Measurements from ENCODE around the gene LBH. TPM values are rescaled to one million over a fixed set of nuclear protein-coding genes. Genes with fewer than 3 reads are reported as not detected.

Gene LBH
- total and polyA plus RNA-seq, 4 experiments from 2014 or later, result 119 to 364 (median 236) TPM

GRCh38 chr2:30245364-30245763, 14.0 kb downstream of the LBH start:
- ChIA-PET POLR2A (ENCODE audit: partially characterized antibody) (interaction anchor here (2.7 to 3.6 kb wide), 3 partner anchors 8 to 21 kb away, joined by 7 to 39 read pairs (median 18); partner anchors contain the start of gene LBH), CTCF (ENCODE audit: partially characterized antibody) (interaction anchor here (0.9 to 3.7 kb wide), 6 partner anchors 9 to 90 kb away, joined by 3 to 17 read pairs (median 6); no protein-coding TSS in a partner anchor)
- intact Hi-C loops (cut with micrococcal nuclease), result no loop called here
- peaks cover 63 to 90% (median 78%) of the 10 kb centered on the region in 4 donors for H3K4me1 Mint-ChIP-seq
- no peak for DNase-seq
- no peaks in the 10 kb centered on the region for H3K27me3 ChIP-seq (ENCODE audit: insufficient read depth, low read length)
- H3K4me3 ChIP-seq (ENCODE audit: low read length in 2 of 2), result no peak overlapping the region
- peaks cover 90% of the 10 kb centered on the region for H3K4me1 ChIP-seq (ENCODE audit: insufficient read depth, low read length)
- peak overlapping the region in 3 of 8 donors; percentile 25 to 29 (median 29) for H3K4me3 Mint-ChIP-seq
- H3K9me3 ChIP-seq (ENCODE audit: control insufficient read depth in 1 of 2, low read length in 2 of 2), result no peaks in the 10 kb centered on the region
- H3K27ac ChIP-seq (ENCODE audit: low read depth, low read length), result no peak overlapping the region
- H3K9me3 Mint-ChIP-seq, result no peaks in the 10 kb centered on the region
- no peaks in the 10 kb centered on the region for H3K27me3 Mint-ChIP-seq
- peak overlapping the region; percentile 2 to 83 (median 57) for H3K27ac Mint-ChIP-seq
- H3K36me3 Mint-ChIP-seq, result peaks cover 42 to 74% of the 10 kb centered on the region in 2 donors
- peaks cover 14% of the 10 kb centered on the region for H3K36me3 ChIP-seq (ENCODE audit: insufficient read depth, low read length)

DNA sequence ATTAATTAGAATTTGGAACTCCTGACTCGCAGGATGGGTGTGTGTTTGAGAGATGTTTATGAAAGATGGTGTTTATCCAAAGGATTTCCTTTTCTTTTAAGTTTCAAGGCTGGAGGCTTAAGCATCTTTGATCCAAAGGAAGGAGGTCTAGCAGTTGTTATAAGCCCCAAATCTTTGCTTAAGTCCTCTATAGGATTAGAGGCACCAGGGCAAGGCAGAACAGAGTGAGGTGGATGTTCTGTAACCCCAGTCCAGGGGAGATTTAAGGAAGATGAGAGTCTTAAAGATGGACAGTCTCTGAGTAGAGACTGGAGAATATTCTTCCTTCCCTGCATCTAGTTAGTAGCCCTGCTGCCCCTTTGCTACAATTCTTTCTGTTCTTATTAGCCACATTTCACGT, 17.5 kb downstream of the LBH start:
- no peak overlapping the region for H3K4me3 ChIP-seq (ENCODE audit: low read length in 2 of 2)
- Mint-ChIP-seq H3K36me3 (peaks cover 39 to 73% of the 10 kb centered on the region in 2 donors), H3K27ac (peak overlapping the region; percentile 67 to 92 (median 86)), H3K4me3 (peak overlapping the region in 7 of 8 donors; percentile 49 to 78 (median 64)), H3K4me1 (peaks cover 66 to 95% (median 83%) of the 10 kb centered on the region in 4 donors), H3K27me3 (no peaks in the 10 kb centered on the region), H3K9me3 (no peaks in the 10 kb centered on the region)
- no peaks in the 10 kb centered on the region for H3K9me3 ChIP-seq (ENCODE audit: control insufficient read depth in 1 of 2, low read length in 2 of 2)
- H3K27ac ChIP-seq (ENCODE audit: low read depth, low read length), result peak overlapping the region; percentile 12
- intact Hi-C loops (cut with micrococcal nuclease), result no loop called here
- H3K27me3 ChIP-seq (ENCODE audit: insufficient read depth, low read length), result no peaks in the 10 kb centered on the region
- ChIA-PET POLR2A (ENCODE audit: partially characterized antibody) (interaction anchor here (0.9 to 21.5 kb wide), 4 partner anchors 9 to 18 kb away, joined by 3 to 435 read pairs (median 7); partner anchors contain the start of gene LBH), CTCF (ENCODE audit: partially characterized antibody) (interaction anchor here (1.2 to 2.0 kb wide), 3 partner anchors 10 to 463 kb away, joined by 4 to 19 read pairs (median 7); no protein-coding TSS in a partner anchor)
- peaks cover 5% of the 10 kb centered on the region for H3K36me3 ChIP-seq (ENCODE audit: insufficient read depth, low read length)
- peaks cover 98% of the 10 kb centered on the region for H3K4me1 ChIP-seq (ENCODE audit: insufficient read depth, low read length)
- DNase-seq, result no peak

DNA sequence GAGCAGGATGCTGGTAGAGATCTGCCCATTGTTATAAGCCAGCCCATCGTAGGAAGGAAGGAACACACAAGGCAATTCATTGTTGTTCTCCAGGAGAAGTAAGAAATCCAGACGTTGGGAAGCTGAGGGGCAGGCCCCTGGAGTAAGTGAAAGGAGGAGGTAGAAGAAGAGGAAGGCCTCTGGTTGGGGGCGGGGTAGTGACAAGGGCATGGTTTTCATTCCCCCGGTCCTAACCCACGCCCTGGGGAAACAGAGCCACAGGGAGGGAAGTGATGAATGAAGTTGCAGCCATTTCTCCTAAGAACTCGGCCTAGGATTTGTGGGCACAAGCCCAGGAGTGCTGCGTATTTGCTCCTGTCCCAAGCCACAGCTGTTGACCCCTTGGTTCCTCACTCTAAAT, 18.0 kb downstream of the LBH start:
- Histone ChIP-seq H3K27ac (ENCODE audit: low read depth, low read length) (no peak overlapping the region), H3K4me3 (ENCODE audit: low read length in 2 of 2) (no peak overlapping the region), H3K36me3 (ENCODE audit: insufficient read depth, low read length) (peaks cover 5% of the 10 kb centered on the region), H3K27me3 (ENCODE audit: insufficient read depth, low read length) (no peaks in the 10 kb centered on the region), H3K4me1 (ENCODE audit: insufficient read depth, low read length) (peaks cover 98% of the 10 kb centered on the region), H3K9me3 (ENCODE audit: control insufficient read depth in 1 of 2, low read length in 2 of 2) (no peaks in the 10 kb centered on the region)
- peak overlapping the region; percentile 67 to 92 (median 87) for H3K27ac Mint-ChIP-seq
- H3K27me3 Mint-ChIP-seq, result no peaks in the 10 kb centered on the region
- no peak for DNase-seq
- intact Hi-C loops (cut with micrococcal nuclease), result no loop called here
- peak overlapping the region in 6 of 8 donors; percentile 9 to 78 (median 64) for H3K4me3 Mint-ChIP-seq
- peaks cover 66 to 95% (median 82%) of the 10 kb centered on the region in 4 donors for H3K4me1 Mint-ChIP-seq
- ChIA-PET CTCF (ENCODE audit: partially characterized antibody) (interaction anchor here (0.5 to 9.0 kb wide), 2 partner anchors 11 to 137 kb away, joined by 3 to 65 read pairs; no protein-coding TSS in a partner anchor), POLR2A (ENCODE audit: partially characterized antibody) (interaction anchor here (2.5 to 21.5 kb wide), 2 partner anchors 15 to 17 kb away, joined by 9 to 435 read pairs; partner anchors contain the start of gene LBH)
- no peaks in the 10 kb centered on the region for H3K9me3 Mint-ChIP-seq
- H3K36me3 Mint-ChIP-seq, result peaks cover 37 to 72% of the 10 kb centered on the region in 2 donors

- intact Hi-C loops (cut with micrococcal nuclease), result no loop called here
- H3K27ac ChIP-seq (ENCODE audit: low read depth, low read length), result no peak overlapping the region
- peaks cover 98% of the 10 kb centered on the region for H3K4me1 ChIP-seq (ENCODE audit: insufficient read depth, low read length)
- ChIA-PET CTCF (ENCODE audit: partially characterized antibody) (interaction anchor here (9.0 kb wide), 1 partner anchor 12 kb away, joined by 65 read pairs; no protein-coding TSS in a partner anchor), POLR2A (ENCODE audit: partially characterized antibody) (interaction anchor here (0.7 to 21.5 kb wide), 2 partner anchors 16 kb away, joined by 3 to 435 read pairs; partner anchors contain the start of gene LBH)
- H3K27me3 ChIP-seq (ENCODE audit: insufficient read depth, low read length), result no peaks in the 10 kb centered on the region
- H3K36me3 ChIP-seq (ENCODE audit: insufficient read depth, low read length), result peaks cover 5% of the 10 kb centered on the region
- H3K4me3 ChIP-seq (ENCODE audit: low read length in 2 of 2), result no peak overlapping the region
- Mint-ChIP-seq H3K9me3 (no peaks in the 10 kb centered on the region), H3K27me3 (no peaks in the 10 kb centered on the region), H3K36me3 (peaks cover 37 to 68% of the 10 kb centered on the region in 2 donors), H3K27ac (peak overlapping the region; percentile 27 to 87 (median 68)), H3K4me1 (peaks cover 66 to 99% (median 86%) of the 10 kb centered on the region in 4 donors), H3K4me3 (peak overlapping the region in 5 of 8 donors; percentile 17 to 78 (median 53))
- no peaks in the 10 kb centered on the region for H3K9me3 ChIP-seq (ENCODE audit: control insufficient read depth in 1 of 2, low read length in 2 of 2)
- no peak for DNase-seq
Measured at GRCh38 chr2:30250421-30250820, 19.1 kb downstream of the LBH start.

DNA sequence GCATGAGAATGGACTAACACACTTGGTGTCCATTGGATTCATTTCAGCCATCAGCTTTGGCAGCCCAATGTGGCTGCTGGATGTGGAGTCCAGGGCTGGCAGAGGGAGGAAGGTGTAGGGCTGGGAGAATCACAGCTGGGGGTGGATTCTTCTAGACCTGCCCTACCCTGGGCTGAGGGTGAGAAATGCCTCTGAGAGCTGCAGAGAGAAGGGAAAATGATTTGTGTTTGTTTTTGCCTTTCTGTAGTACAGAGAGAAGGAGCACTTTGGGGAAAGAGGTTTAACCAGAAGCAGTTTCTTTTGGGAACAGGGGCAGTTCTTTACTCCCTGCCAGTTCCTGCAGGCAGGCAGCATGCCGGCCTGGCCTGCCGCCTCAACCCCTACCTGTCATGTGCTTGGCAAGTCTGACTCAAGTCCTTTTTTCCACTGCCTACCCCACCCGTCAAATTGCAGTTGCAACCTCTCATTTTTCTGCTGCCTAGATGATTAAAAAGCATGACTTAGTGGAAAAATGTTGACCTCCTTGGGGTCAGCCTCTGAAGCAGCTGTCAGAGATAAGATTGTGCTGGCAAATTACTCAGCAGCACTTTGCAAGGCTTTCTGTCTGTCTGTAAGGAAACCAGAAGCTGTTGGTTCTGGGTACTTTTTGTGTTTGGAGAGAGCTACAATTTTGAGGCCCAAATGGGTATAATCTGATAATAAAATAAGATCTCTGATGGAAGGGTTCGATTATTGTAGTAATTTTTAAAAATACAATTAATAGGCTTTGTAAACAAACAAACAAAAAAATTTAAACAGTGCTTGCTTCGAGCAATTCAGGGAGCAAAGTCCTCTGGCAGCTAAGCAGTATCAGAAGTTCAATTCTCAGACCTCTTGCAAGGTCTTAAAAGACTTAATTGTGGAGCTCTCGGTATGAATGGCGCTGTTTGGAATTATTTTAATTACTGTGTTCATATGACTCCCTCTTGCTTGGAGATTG, 21.7 kb downstream of the LBH start:
- H3K27ac ChIP-seq (ENCODE audit: low read depth, low read length), result peak overlapping the region; percentile 37
- peak overlapping the region in 7 of 8 donors; percentile 59 to 83 (median 76) for H3K4me3 Mint-ChIP-seq
- CTCF ChIA-PET (ENCODE audit: partially characterized antibody), result interaction anchor here (0.8 to 9.0 kb wide), 8 partner anchors 8 to 459 kb away, joined by 3 to 65 read pairs (median 7); no protein-coding TSS in a partner anchor
- H3K36me3 Mint-ChIP-seq, result peaks cover 48 to 77% of the 10 kb centered on the region in 2 donors
- peaks cover 21% of the 10 kb centered on the region for H3K36me3 ChIP-seq (ENCODE audit: insufficient read depth, low read length)
- peak in 4 of 5 donors; percentile 13 to 85 (median 25) for DNase-seq
- peaks cover 0 to 2% (median 0%) of the 10 kb centered on the region in 8 donors for H3K9me3 Mint-ChIP-seq
- no peaks in the 10 kb centered on the region for H3K27me3 ChIP-seq (ENCODE audit: insufficient read depth, low read length)
- H3K4me1 Mint-ChIP-seq, result peaks cover 63 to 99% (median 89%) of the 10 kb centered on the region in 4 donors
- POLR2A ChIA-PET (ENCODE audit: partially characterized antibody), result interaction anchor here (1.0 to 21.5 kb wide), 7 partner anchors 9 to 194 kb away, joined by 3 to 435 read pairs (median 5); partner anchors contain the start of genes LBH and LCLAT1
- H3K4me1 ChIP-seq (ENCODE audit: insufficient read depth, low read length), result peaks cover 98% of the 10 kb centered on the region
- H3K9me3 ChIP-seq (ENCODE audit: control insufficient read depth in 1 of 2, low read length in 2 of 2), result no peaks in the 10 kb centered on the region
- peak overlapping the region in 1 of 2 donors; percentile 17 for H3K4me3 ChIP-seq (ENCODE audit: low read length in 2 of 2)
- H3K27ac Mint-ChIP-seq, result peak overlapping the region; percentile 72 to 97 (median 93)
- H3K27me3 Mint-ChIP-seq, result no peaks in the 10 kb centered on the region
- intact Hi-C loops (cut with micrococcal nuclease), result loop anchor here (2.0 kb wide), 1 partner anchor 20 kb away; no protein-coding TSS in a partner anchor

DNA sequence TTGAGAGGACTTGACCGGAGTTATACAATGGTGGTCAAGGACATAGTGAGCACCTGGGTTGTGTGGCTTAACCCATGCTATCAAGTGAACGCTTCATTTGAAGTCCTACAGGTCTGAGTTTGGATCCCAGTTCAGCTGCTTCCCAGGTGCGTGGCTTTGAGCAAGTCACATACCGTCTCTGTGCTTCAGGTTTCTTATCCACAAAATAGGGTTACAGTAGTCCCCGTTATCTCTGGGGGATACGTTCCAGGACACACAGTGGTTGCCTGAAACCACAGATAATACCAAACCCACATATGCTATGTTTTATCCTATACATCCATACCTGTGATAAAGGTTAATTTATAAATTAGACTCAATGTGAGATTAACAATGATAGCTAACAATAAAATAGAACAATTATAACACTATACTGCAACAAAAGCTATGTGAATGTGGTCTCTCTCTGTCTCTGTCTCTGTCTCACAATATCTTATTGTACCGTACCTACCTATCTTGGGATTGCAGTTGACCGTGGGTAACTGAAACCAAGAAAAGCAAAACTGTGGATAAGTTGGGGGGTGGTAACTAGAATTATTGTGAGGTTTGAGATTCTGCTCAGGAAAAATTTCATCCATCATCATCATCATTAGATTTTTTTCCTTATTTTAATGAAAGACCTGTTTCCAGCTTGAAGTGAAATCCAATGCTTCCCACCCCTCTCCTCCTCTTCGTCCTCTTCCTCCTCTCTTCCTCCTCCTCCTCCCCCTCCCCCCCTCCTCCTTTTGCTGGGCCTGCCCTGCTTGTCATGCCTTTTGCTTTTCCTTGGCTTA, 22.7 kb downstream of the LBH start:
- peaks cover 62 to 99% (median 86%) of the 10 kb centered on the region in 4 donors for H3K4me1 Mint-ChIP-seq
- peaks cover 98% of the 10 kb centered on the region for H3K4me1 ChIP-seq (ENCODE audit: insufficient read depth, low read length)
- H3K9me3 Mint-ChIP-seq, result peaks cover 0 to 2% (median 0%) of the 10 kb centered on the region in 8 donors
- peak overlapping the region; percentile 41 for H3K27ac ChIP-seq (ENCODE audit: low read depth, low read length)
- CTCF ChIA-PET (ENCODE audit: partially characterized antibody), result interaction anchor here (1.4 to 9.0 kb wide), 7 partner anchors 9 to 457 kb away, joined by 3 to 65 read pairs (median 8); no protein-coding TSS in a partner anchor
- H3K27me3 Mint-ChIP-seq, result no peaks in the 10 kb centered on the region
- no peaks in the 10 kb centered on the region for H3K27me3 ChIP-seq (ENCODE audit: insufficient read depth, low read length)
- no peak overlapping the region for H3K4me3 ChIP-seq (ENCODE audit: low read length in 2 of 2)
- DNase-seq, result no peak
- peaks cover 47 to 77% of the 10 kb centered on the region in 2 donors for H3K36me3 Mint-ChIP-seq
- peaks cover 32% of the 10 kb centered on the region for H3K36me3 ChIP-seq (ENCODE audit: insufficient read depth, low read length)
- peak overlapping the region in 6 of 8 donors; percentile 14 to 76 (median 60) for H3K4me3 Mint-ChIP-seq
- intact Hi-C loops (cut with micrococcal nuclease), result loop anchor here (2.0 kb wide), 1 partner anchor 21 kb away; no protein-coding TSS in a partner anchor
- H3K27ac Mint-ChIP-seq, result peak overlapping the region; percentile 72 to 97 (median 93)
- POLR2A ChIA-PET (ENCODE audit: partially characterized antibody), result interaction anchor here (1.4 to 21.5 kb wide), 5 partner anchors 8 to 44 kb away, joined by 5 to 435 read pairs (median 18); partner anchors contain the start of gene LBH
- H3K9me3 ChIP-seq (ENCODE audit: control insufficient read depth in 1 of 2, low read length in 2 of 2), result no peaks in the 10 kb centered on the region
